Epithelial cell of proximal tubule (primary cell): ENCODE measurements around the gene PLEKHG3. TPM values are rescaled to one million over a fixed set of nuclear protein-coding genes. Genes with fewer than 3 reads are reported as not detected.

Experiments
- DNase-seq: peaks from one replicate; pipeline ENCODE4 v3.0.0-alpha.2; 2011; ENCODE audit warnings: low read depth
- H3K4me3 ChIP-seq: 2 replicates; pipeline ENCODE4 v1.5.1; 2011; ENCODE audit warnings: low read depth, mild to moderate bottlenecking, low read length
- total RNA-seq: library from RNA; depleted of rRNA; stranded (reverse); fragments of >200 nt; gene quantifications from 2 replicates; pipeline ENCODE4 v1.2.3, GENCODE V29; 2015
- TF ChIP-seq, protein P1 (sequence below): conservative IDR thresholded peaks from 2 replicates; pipeline ENCODE4 v1.5.1; 2012; ENCODE audit warnings: low read depth, mild to moderate bottlenecking, low read length

Gene PLEKHG3
- total RNA-seq, 1 donor from 2014 or later = 48.1 TPM

DNA sequence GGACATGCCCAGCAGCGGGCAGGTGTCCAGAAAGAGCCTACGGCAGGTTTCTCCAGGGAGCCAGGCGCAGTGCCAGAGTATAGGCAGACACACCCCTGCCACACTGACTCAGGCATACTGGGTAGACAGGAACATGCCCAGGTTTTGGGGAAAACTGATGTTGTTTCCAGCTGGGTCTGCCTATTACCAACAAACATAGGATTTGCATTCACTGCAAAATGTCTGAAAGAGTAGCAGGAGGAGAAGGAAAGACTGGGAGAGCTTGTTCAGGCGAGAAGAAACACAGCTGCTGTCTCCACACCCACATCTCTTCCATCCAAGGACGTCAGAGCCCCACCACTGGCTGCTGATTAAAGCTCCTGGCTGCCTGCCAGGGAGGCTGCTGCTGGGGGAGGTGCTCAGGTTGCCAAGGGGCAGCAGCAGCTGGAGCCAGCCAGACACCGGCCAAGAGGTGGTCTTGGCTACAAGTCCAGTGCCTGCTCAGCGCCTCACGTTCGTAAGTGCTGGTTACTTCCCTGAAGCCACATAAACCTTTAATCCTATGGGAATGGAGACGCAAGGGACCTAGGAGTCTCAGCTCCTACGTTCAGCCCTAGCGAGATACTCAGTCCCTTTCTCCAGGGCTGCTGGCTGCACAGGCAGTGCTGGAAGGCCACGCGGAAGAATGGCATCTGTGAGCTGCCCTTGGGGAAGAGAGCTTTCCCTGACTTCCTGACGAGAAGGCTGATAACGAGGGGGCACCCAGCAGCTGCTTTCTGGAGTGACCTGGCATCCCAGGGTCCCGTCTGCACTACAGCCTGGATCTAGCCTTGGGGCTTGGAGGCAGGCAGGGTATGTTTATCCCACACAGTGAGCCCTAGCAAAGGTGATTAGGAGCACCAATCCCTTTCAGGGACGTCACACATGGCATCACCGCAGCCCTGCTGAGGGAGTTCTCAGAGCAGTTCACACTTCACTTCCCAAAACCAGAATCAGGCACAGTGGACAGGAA lies 58.1 kb downstream of the PLEKHG3 start:
- H3K4me3 ChIP-seq = no peak overlapping the region
- no peak for DNase-seq
- TF ChIP-seq, protein P1, sequence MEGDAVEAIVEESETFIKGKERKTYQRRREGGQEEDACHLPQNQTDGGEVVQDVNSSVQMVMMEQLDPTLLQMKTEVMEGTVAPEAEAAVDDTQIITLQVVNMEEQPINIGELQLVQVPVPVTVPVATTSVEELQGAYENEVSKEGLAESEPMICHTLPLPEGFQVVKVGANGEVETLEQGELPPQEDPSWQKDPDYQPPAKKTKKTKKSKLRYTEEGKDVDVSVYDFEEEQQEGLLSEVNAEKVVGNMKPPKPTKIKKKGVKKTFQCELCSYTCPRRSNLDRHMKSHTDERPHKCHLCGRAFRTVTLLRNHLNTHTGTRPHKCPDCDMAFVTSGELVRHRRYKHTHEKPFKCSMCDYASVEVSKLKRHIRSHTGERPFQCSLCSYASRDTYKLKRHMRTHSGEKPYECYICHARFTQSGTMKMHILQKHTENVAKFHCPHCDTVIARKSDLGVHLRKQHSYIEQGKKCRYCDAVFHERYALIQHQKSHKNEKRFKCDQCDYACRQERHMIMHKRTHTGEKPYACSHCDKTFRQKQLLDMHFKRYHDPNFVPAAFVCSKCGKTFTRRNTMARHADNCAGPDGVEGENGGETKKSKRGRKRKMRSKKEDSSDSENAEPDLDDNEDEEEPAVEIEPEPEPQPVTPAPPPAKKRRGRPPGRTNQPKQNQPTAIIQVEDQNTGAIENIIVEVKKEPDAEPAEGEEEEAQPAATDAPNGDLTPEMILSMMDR = no peak

- TF ChIP-seq, protein P1 = no peak
Observed at GRCh38 chr14:64763085-64763782, 59.0 kb downstream of the PLEKHG3 start.

DNA sequence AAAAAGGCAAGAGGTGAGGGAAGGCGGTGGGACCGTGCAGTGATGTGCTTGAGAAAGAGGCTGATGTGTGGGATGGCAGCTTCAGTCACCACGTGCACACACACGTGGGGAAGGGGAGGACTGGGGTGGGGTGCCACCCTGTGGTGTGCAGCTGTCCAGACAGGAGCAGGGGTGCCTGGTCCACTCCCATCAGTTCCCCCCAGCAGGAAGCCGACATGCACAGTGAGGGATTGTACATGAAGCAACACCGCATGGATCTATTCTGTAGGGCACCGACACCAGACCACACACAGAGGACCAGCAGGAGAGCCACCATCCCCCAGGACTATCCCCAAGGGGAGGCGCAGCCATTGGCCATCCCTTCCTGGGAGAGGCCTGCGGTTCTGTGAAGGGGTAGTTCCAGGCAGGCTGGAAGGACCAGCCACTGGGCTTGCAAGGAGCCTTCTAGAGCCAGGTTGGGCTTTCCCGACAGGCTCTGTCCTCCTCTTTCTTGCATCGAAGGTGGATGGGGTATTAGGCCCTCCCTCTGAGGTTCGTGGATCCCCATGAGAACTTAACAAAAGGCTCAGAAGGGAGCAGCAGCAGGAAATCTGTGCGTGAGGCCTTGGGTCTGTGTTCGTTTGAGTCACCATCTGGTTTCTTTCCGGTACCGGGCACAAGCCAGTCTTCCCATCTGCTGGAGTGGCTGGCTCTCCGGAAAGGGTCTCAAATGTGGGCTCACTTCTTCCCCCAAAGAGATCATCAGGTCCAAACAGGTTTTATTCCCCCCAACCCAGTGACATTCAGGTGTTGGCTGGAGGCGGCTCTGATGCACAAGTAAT lies 59.8 kb downstream of the PLEKHG3 start:
- DNase-seq = no peak
- TF ChIP-seq, protein P1 = no peak
- H3K4me3 ChIP-seq = no peak overlapping the region

More at GRCh38 chr14:64763085-64763782, 59.0 kb downstream of the PLEKHG3 start:
- no peak overlapping the region for H3K4me3 ChIP-seq
- no peak for DNase-seq

DNA sequence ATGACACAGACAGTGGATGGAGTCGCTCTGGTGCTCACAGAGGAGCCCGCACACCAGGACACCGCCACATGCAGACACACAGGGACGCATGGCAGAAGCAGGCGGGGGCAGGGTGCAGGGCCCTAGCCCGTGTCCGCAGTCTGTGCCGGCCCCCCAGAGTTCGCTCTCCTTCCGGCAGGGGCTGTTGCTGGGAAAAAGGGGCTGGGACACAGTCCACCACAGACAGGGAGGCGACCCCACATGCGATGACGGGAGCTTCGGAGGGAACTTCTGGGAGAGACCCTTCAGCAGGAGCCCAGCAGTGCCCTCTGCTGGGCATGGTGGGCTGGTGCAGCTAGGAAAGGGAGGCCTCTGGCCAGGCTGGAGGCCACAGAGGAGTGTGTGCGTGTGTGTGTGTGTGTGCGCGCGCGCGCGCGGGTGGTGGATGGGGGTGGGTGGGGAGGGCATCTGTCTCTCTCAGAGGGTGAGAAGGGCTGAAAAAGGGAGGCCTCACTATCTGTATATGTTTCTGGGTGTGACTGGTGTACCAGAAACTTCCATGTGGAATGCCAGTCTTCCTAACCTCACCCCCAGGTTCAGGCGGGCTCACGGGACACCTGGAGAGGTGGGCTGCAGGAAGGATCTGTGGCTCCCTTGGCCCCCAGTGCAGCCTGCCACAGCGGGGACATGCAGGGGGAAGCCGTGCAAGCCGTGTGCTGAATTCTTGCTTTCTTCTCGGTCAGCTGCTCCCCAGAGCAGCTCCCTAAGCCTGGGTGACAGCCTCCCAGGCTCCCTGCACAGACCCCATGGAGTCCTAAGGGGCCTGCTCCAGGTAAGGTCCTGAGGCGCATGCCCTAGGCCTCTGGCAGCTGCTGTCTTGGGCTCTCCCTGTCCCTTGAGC lies 60.7 kb downstream of the PLEKHG3 start:
- H3K4me3 ChIP-seq = peak overlapping the region; percentile 46
- TF ChIP-seq, protein P1 = peak; percentile 87
- no peak for DNase-seq

GRCh38 chr14:64765740-64766302 lies 61.6 kb downstream of the PLEKHG3 start:
- DNase-seq = no peak
- TF ChIP-seq, protein P1 = no peak

More at GRCh38 chr14:64765740-64766302, 61.6 kb downstream of the PLEKHG3 start:
- no peak overlapping the region for H3K4me3 ChIP-seq
